Glutamatergic neuron (in vitro differentiated cells): ENCODE data around the gene RSRC1. TPM values are rescaled to one million over a fixed set of nuclear protein-coding genes. Genes with fewer than 3 reads are reported as not detected.

ENCODE experiments used
- DNase-seq: peaks from one replicate; pipeline ENCODE4 v3.0.0; 2022
- H3K27ac Mint-ChIP-seq: one replicate; pipeline ENCODE4 v1.8.0; 2020; ENCODE audit warnings: mild to moderate bottlenecking, mixed read lengths, inconsistent platforms; ENCODE audit not compliant: unreplicated experiment
- H3K27me3 Mint-ChIP-seq: one replicate; pipeline ENCODE4 v1.8.0; 2020; ENCODE audit warnings: mild to moderate bottlenecking, moderate library complexity, mixed read lengths, inconsistent platforms; ENCODE audit not compliant: unreplicated experiment
- H3K36me3 Mint-ChIP-seq: one replicate; pipeline ENCODE4 v1.8.0; 2020; ENCODE audit warnings: mild to moderate bottlenecking, mixed read lengths, inconsistent platforms; ENCODE audit not compliant: unreplicated experiment
- H3K4me1 Mint-ChIP-seq: one replicate; pipeline ENCODE4 v1.8.0; 2020; ENCODE audit warnings: mild to moderate bottlenecking, low read depth, mixed read lengths, inconsistent platforms; ENCODE audit not compliant: unreplicated experiment
- H3K4me3 Mint-ChIP-seq: one replicate; pipeline ENCODE4 v1.8.0; 2020; ENCODE audit warnings: mild to moderate bottlenecking, mixed read lengths, inconsistent platforms; ENCODE audit not compliant: unreplicated experiment
- H3K9me3 Mint-ChIP-seq: one replicate; pipeline ENCODE4 v1.8.0; 2020; ENCODE audit warnings: mild to moderate bottlenecking, moderate library complexity, mixed read lengths, inconsistent platforms; ENCODE audit not compliant: unreplicated experiment
- CTCF ChIP-seq: fragments of 200-600 bp; sonication (generic); IDR thresholded peaks from one replicate; pipeline ENCODE4 v1.5.0; 2021; ENCODE audit not compliant: partially characterized antibody, unreplicated experiment
- total RNA-seq: library from RNA; stranded (reverse); fragmentation: NEBNext Ultra II Directional; extraction: Animal tissue kit (Norgen Biotek cat#: 25700); gene quantifications from one replicate; pipeline ENCODE4 v1.2.1, GENCODE V29; 2021; ENCODE audit not compliant: unreplicated experiment

The RSRC1 gene
- total RNA-seq, 1 donor from 2014 or later, result 93.9 TPM

DNA sequence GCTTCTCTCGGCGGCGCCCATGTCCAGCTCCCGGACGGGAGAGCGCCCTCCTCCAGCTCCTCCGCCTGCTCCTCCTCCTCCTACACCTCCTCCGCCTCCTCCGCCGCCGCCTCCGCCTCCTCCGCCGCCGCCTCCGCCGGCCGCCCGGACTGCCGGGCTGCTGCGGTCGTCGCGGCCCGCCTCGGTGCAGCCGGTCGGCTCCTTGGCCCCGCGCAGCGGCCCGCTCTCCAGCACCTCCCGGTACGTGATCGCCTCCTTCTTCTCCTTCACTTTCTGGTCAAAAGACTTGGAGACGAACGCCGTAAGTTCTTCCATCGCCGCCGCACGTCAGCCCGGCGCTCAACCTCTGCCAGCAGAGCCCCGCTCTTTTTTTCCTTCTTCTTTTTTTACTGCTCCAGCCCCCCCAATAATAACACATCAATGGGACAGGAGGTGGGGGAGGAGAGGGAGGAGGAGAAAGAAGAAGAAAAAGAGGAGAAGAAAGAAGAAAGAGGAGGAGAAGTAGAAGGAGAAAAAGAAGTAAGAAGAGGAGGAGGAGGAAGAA, 4.1 kb upstream of the RSRC1 start:
- Mint-ChIP-seq H3K27me3 (peaks cover 63% of the 10 kb centered on the region), H3K9me3 (peaks cover 70% of the 10 kb centered on the region), H3K4me3 (peak overlapping the region; percentile 94), H3K36me3 (peaks cover 8% of the 10 kb centered on the region), H3K4me1 (peaks cover 16% of the 10 kb centered on the region), H3K27ac (peak overlapping the region; percentile 90)
- no peak for TF ChIP-seq CTCF
- DNase-seq, result peak; percentile 74

DNA sequence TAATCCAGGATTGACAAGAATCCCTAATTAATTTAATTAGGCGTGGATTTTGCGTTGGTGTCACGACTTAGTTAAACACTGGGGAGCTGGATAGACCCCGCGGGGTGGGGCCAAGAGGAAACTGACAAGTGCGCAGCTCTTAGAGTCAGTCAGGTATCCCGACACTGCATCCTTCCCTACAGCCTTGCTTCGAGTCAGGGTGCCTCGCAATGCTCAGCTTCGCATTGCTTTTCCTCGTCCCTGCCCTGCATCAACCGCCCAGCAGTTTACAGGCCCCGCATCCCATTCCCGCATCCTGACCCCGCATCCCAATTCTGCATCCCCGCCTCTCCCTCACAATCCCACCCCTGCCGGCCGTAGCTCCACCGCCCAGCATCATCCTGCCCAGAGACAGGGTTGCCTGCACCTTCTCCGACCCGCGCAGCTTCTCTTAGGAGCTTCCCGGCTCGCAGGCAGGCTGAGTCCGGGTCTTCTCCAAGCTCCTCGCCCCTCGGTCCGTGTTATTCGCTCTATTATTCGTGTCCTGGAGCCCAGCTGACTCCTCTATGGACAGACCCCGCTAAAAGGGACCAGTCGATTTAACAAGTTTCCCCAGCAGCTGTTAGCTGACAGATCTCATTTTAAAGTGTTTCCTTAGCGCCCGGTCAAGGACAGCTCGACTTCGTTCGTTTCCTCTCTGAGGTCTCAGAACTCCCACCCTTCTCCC, 3.0 kb upstream of the RSRC1 start:
- peak; percentile 74 for DNase-seq
- Mint-ChIP-seq H3K36me3 (peaks cover 8% of the 10 kb centered on the region), H3K27me3 (peaks cover 56% of the 10 kb centered on the region), H3K9me3 (peaks cover 62% of the 10 kb centered on the region), H3K27ac (peak overlapping the region; percentile 97), H3K4me1 (peaks cover 23% of the 10 kb centered on the region), H3K4me3 (peak overlapping the region; percentile 94)
- no peak for TF ChIP-seq CTCF

- Mint-ChIP-seq H3K4me1 (peaks cover 28% of the 10 kb centered on the region), H3K36me3 (peaks cover 7% of the 10 kb centered on the region), H3K27me3 (peaks cover 50% of the 10 kb centered on the region), H3K27ac (peak overlapping the region; percentile 97), H3K4me3 (peak overlapping the region; percentile 94), H3K9me3 (peaks cover 53% of the 10 kb centered on the region)
- TF ChIP-seq CTCF, result no peak
- DNase-seq, result no peak
These were observed 2.1 kb upstream of the RSRC1 start for GRCh38 chr3:158107605-158108444.

GRCh38 chr3:158108445-158108985, 1.4 kb upstream of the RSRC1 start:
- H3K4me3 Mint-ChIP-seq, result peak overlapping the region; percentile 94
- DNase-seq, result no peak
- H3K4me1 Mint-ChIP-seq, result peaks cover 29% of the 10 kb centered on the region
- TF ChIP-seq CTCF, result no peak
- peaks cover 47% of the 10 kb centered on the region for H3K27me3 Mint-ChIP-seq
- peak overlapping the region; percentile 97 for H3K27ac Mint-ChIP-seq
- peaks cover 3% of the 10 kb centered on the region for H3K36me3 Mint-ChIP-seq
- peaks cover 47% of the 10 kb centered on the region for H3K9me3 Mint-ChIP-seq
